PFSK-1 (cell line): ENCODE measurements around the gene SETBP1.

Experiments
- POLR2AphosphoS5 ChIP-seq: IDR thresholded peaks from 2 replicates; pipeline ENCODE4 v1.6.1; 2012; ENCODE audit warnings: low read depth, mild to moderate bottlenecking, control low read depth, low read length, moderate library complexity
- SIN3A ChIP-seq: IDR thresholded peaks from 2 replicates; pipeline ENCODE4 v1.6.1; 2012; ENCODE audit warnings: mild to moderate bottlenecking, low read length, moderate library complexity, borderline replicate concordance; ENCODE audit not compliant: insufficient read depth
- TAF1 ChIP-seq: IDR thresholded peaks from 2 replicates; pipeline ENCODE4 v1.6.1; 2012; ENCODE audit warnings: low read length, control low read depth, borderline replicate concordance; ENCODE audit not compliant: insufficient read depth
- TF ChIP-seq, protein P1 (sequence below), 2 experiments: IDR thresholded peaks; 2 replicates each; pipeline versions ENCODE4 v1.6.1 to v1.8.0; 2011 to 2012; ENCODE audit warnings: low read depth in 2 of 2, low read length in 2 of 2, control low read depth in 1 of 2, inconsistent platforms in 1 of 2, mild to moderate bottlenecking in 1 of 2, moderate library complexity in 1 of 2; ENCODE audit not compliant: insufficient read depth in 1 of 2

DNA sequence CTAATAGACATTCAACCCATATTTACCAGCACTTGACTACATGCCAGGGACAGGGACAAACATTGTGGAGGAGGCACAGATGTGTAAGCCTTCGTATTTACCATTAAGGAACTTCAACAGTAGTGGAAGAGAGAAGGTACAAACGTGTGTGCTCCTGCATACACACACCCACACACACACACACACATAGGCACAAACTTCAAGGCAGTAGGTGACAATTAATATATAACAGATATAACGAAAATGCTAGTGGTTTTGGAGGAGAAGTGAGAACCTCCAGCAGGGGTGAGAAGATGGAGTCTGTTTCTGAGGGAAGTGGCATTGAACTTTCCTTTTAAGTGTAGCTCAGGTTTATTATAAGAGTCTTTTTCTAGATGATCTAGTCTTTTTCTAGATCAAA is 231.1 kb downstream of the SETBP1 start:
- TF ChIP-seq, protein P1, sequence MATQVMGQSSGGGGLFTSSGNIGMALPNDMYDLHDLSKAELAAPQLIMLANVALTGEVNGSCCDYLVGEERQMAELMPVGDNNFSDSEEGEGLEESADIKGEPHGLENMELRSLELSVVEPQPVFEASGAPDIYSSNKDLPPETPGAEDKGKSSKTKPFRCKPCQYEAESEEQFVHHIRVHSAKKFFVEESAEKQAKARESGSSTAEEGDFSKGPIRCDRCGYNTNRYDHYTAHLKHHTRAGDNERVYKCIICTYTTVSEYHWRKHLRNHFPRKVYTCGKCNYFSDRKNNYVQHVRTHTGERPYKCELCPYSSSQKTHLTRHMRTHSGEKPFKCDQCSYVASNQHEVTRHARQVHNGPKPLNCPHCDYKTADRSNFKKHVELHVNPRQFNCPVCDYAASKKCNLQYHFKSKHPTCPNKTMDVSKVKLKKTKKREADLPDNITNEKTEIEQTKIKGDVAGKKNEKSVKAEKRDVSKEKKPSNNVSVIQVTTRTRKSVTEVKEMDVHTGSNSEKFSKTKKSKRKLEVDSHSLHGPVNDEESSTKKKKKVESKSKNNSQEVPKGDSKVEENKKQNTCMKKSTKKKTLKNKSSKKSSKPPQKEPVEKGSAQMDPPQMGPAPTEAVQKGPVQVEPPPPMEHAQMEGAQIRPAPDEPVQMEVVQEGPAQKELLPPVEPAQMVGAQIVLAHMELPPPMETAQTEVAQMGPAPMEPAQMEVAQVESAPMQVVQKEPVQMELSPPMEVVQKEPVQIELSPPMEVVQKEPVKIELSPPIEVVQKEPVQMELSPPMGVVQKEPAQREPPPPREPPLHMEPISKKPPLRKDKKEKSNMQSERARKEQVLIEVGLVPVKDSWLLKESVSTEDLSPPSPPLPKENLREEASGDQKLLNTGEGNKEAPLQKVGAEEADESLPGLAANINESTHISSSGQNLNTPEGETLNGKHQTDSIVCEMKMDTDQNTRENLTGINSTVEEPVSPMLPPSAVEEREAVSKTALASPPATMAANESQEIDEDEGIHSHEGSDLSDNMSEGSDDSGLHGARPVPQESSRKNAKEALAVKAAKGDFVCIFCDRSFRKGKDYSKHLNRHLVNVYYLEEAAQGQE (IDR thresholded peaks at IDR 0.05; ENCODE audit: insufficient read depth in 1 of 2, low read depth in 2 of 2, low read length in 2 of 2) = no peak
- no peak for TF ChIP-seq SIN3A
- TF ChIP-seq TAF1 = no peak
- no peak for TF ChIP-seq POLR2AphosphoS5
